ENCODE data around the gene SCAANT1.

The SCAANT1 gene

GRCh38 chr3:63934041-63934866, 22.1 kb upstream of the SCAANT1 start:
- DNase-seq (ENCODE audit: low spot score) = peak; percentile 65

DNA sequence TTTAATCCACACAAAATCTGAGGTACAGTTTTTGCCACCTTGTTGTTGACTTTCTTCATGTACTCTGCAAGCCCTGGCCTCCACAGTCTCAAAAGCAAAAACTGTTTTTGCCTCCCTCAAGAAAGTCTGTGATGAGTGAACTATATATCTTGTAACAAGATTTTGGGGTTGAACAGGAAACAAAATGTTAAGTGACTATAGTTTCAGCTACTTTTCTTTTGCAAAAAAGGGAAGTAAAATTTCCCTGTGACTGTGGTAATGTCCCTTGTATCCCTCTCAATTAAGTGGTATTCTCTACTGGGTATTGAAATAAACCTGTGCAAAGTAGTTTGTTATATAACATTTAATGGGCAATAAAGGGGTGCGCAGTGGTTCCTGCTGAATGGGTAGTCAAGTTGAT, 21.3 kb upstream of the SCAANT1 start:
- DNase-seq (ENCODE audit: low spot score) = no peak

GRCh38 chr3:63932509-63933212, 20.5 kb upstream of the SCAANT1 start:
- peak; percentile 30 for DNase-seq (ENCODE audit: low spot score)

DNA sequence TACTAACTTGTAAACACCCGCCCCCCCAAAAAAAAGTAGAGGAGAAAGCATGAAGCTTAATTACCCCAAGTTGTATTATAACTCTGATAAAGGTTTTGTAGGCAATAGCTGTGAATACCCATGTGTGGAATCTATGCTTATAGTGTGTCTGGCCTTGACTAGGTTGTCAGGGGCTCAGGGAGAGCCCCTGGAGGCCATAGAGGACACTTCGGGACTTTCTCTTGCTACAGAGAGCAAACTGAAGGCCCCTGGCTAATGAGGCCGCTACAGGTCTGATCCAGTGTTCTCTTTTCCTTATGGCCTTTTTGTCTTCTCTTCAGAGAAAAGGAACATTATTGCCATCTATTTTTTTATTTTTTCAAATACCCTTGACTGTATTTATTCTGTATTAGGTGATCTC, 19.1 kb upstream of the SCAANT1 start:
- DNase-seq (ENCODE audit: low spot score) = no peak

- no peak for DNase-seq (ENCODE audit: low spot score)
Measured at GRCh38 chr3:63927422-63928280, 15.5 kb upstream of the SCAANT1 start.

DNA sequence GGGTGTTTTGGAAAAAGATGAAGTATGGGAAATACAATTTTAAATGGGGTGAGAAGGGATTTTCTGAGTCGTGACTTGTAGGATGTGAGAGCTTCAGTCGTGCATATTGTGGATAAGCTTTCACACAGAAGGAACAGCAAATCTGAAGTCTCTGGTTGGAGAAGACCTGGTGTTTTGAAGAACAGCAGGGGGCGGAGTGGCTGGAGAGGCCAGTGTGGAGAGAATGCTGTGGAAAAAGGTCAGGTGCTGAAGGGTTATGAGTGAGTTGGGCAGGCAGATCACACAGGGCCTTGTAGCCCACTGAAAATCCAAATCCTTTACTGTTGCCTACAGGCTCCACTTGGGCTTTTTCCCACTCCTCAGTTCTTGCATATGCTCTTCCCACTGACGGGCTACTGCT, 14.1 kb upstream of the SCAANT1 start:
- DNase-seq (ENCODE audit: low spot score) = peak; percentile 68

GRCh38 chr3:63922491-63923199, 10.5 kb upstream of the SCAANT1 start:
- DNase-seq (ENCODE audit: low spot score) = no peak

DNA sequence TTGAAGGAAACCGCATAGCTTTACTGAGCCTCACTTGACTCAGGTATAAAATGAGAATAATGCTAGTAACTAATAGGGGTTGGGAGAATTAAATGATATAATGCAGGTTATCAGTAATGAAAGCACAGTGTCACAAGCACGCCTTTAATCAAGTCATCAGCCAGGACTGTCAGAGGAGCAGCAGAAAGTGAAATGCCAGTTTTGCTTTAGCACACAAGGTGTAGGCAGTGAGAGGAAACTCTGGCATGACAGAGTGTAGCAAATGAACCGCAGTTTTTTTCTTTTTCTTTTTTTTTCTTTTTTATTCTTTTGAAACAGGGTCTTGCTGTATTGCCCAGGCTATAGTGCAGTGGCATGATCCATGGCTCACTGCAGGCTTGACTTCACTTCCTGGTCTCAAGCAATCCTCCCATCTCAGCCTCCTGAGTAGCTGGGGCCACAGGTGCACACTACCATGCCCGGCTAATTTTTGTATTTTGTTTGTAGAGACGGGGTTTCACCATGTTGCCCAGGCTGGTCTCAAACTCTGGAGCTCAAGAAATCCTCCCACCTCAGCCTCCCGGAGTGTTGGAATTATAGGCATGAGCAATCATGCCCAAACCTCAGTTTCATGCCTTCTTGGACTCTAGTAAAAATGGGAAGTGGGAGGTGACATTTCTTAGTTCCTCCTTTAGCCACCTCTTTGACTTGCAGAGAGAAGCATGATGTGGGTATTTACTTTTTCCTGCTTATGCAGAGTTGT, 9.7 kb upstream of the SCAANT1 start:
- no peak for DNase-seq (ENCODE audit: low spot score)

DNA sequence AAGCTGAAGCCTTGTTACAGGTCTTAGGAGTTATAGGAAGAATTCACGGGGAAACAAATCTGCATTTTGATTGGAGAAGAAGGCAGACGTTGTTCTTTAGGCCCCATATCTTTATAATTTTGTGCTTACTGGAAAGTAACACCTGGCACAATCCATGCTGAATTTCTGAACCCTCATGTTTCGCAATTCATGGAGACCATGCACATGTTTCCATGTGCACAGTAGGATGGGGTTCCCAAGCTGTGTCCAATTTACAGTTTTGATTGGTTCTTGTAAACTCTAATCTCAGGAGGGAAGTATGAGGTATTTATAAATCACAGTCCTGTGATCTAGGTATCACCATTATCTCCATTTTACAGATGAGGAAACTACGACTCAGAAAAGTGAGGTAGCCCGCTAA, 7.8 kb upstream of the SCAANT1 start:
- DNase-seq (ENCODE audit: low spot score) = no peak

DNA sequence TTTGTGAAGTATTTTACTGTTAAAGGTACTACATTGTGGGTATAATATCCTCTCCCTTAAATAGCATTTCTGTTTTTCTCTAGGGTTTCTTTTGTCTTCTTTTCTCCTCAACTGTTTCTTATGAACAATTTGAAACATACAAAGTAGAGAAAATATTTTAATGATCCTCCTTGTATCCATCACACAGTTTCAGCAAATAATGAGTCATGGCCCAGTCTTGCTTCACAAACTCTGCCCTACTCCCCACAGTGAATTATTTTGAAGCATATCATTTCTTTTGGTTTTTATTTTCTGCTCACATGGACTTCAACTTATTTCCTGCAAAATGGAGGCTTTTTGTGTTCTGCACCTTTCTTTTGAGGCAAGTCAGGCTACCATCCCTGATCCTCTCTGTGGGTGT, 6.1 kb upstream of the SCAANT1 start:
- DNase-seq (ENCODE audit: low spot score) = no peak

DNA sequence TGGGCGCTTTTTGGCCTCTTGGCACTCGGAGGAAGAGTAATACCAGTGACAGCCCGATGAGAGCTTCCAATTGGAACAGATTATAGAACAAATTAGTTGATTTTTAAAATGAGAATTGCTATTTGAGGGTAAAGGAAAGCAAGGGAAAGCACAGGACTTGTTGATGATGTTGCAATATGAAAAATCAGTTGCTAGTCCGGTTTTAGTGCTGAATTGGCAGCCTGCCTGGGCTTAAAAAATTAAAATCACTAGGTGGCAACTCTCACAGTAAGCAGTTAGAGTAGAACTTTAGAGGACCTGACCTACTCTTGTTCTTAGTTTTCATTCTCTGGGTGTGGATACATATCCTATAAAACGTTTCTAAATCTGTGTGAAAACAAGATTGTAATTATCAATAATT, 2.1 kb upstream of the SCAANT1 start:
- peak; percentile 78 for DNase-seq (ENCODE audit: low spot score)

GRCh38 chr3:63912768-63913588, 795 bp upstream of the SCAANT1 start:
- peak; percentile 79 for DNase-seq (ENCODE audit: low spot score)

- no peak for DNase-seq (ENCODE audit: low spot score)
Measured at GRCh38 chr3:63911509-63911872, 692 bp downstream of the SCAANT1 start.

DNA sequence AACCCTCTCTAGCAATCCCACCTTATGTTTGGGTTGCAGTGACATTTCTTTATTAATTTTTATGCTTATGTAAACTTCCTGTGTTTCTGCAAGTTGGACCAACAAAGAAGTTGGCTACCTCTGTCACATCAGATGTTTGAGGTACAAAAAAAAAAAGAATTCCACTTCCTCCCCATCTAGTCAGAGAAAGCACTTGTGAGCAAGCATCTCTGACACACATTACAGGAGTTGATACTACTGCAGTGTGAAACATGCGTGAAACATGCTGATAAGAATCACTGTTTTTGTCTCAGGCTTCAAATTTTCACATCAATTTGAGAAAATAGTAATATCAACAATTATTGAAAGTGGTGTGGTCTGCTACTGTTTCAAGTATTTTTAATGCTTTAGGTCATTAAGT, 1.3 kb downstream of the SCAANT1 start:
- peak; percentile 24 for DNase-seq (ENCODE audit: low spot score)

GRCh38 chr3:63910001-63910400, 2.2 kb downstream of the SCAANT1 start:
- DNase-seq (ENCODE audit: low spot score) = no peak

DNA sequence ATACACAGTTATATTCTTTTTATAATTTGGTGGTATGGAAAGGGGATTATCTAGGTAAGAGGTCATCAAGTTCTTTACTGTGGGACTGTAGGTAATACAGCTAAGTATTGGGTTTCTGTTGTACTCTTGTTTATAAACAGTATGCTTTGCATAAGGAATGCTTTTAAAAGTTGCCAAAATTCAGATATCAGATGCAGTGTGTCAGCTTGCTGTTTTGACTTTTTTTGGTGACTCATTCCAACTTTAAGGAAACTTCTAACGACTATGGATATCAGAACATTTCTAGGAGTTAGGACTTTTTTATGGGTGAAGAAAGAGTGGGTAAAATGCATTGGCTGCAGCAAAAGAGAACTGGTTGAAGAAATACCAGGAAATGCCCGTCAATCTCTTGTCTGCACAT, 2.8 kb downstream of the SCAANT1 start:
- DNase-seq (ENCODE audit: low spot score) = no peak

GRCh38 chr3:63908776-63909175, 3.4 kb downstream of the SCAANT1 start:
- DNase-seq (ENCODE audit: low spot score) = no peak

- no peak for DNase-seq (ENCODE audit: low spot score)
Measured at GRCh38 chr3:63908081-63908736, 4.0 kb downstream of the SCAANT1 start.

- DNase-seq (ENCODE audit: low spot score) = no peak
Measured at GRCh38 chr3:63905731-63906620, 6.2 kb downstream of the SCAANT1 start.
